Activated T-cell treated with anti-CD3 and anti-CD28 coated beads for 4 hours (primary cell): ENCODE data around the gene MSLN.

Experiments
- DNase-seq: peaks from one replicate; pipeline ENCODE4 v3.0.0-alpha.2; 2020

Gene MSLN

GRCh38 chr16:778447-778846 lies 17.9 kb downstream of the MSLN start:
- no peak for DNase-seq

- DNase-seq: no peak
These were observed 18.5 kb downstream of the MSLN start for GRCh38 chr16:778909-779527.

GRCh38 chr16:779561-779960 lies 19.0 kb downstream of the MSLN start:
- DNase-seq: no peak

GRCh38 chr16:780296-780695 lies 19.8 kb downstream of the MSLN start:
- no peak for DNase-seq

- no peak for DNase-seq
These were observed 20.9 kb downstream of the MSLN start for GRCh38 chr16:781346-782010.

GRCh38 chr16:782258-782657 lies 21.7 kb downstream of the MSLN start:
- no peak for DNase-seq

- DNase-seq: no peak
These were observed 22.4 kb downstream of the MSLN start for GRCh38 chr16:782766-783403.

- DNase-seq: no peak
These were observed 23.0 kb downstream of the MSLN start for GRCh38 chr16:783404-784161.

GRCh38 chr16:784431-784830 lies 23.9 kb downstream of the MSLN start:
- no peak for DNase-seq

GRCh38 chr16:785563-786535 lies 25.3 kb downstream of the MSLN start:
- DNase-seq: peak; percentile 69

- DNase-seq: no peak
These were observed 26.9 kb downstream of the MSLN start for GRCh38 chr16:787321-787966.

- DNase-seq: no peak
These were observed 27.5 kb downstream of the MSLN start, which contains the start of gene RPUSD1 for GRCh38 chr16:787978-788398. TSS of gene RPUSD1 (minus strand) at chr16:788381. CDS start at chr16:787737, 644 bp downstream.

- peak; percentile 91 for DNase-seq
These were observed 28.0 kb downstream of the MSLN start, which contains the start of gene CHTF18 for GRCh38 chr16:788399-789126. TSS of gene CHTF18 (plus strand) at chr16:788620. CDS start at chr16:788685, 65 bp downstream.

GRCh38 chr16:789191-789850 lies 28.8 kb downstream of the MSLN start:
- no peak for DNase-seq

GRCh38 chr16:790086-790485 lies 29.6 kb downstream of the MSLN start:
- DNase-seq: no peak

- no peak for DNase-seq
These were observed 30.6 kb downstream of the MSLN start for GRCh38 chr16:791131-791530.

- no peak for DNase-seq
These were observed 31.9 kb downstream of the MSLN start for GRCh38 chr16:792221-792995.

GRCh38 chr16:793414-793813 lies 32.9 kb downstream of the MSLN start:
- no peak for DNase-seq

- no peak for DNase-seq
These were observed 33.7 kb downstream of the MSLN start for GRCh38 chr16:794091-794822.
